Measurements from ENCODE around the gene ANGEL1. TPM values are rescaled to one million over a fixed set of nuclear protein-coding genes. Genes with fewer than 3 reads are reported as not detected.
A peak's percentile ranks its signal among the peaks of the same experiment; 100 is the strongest.

ANGEL1 gene, protein sequence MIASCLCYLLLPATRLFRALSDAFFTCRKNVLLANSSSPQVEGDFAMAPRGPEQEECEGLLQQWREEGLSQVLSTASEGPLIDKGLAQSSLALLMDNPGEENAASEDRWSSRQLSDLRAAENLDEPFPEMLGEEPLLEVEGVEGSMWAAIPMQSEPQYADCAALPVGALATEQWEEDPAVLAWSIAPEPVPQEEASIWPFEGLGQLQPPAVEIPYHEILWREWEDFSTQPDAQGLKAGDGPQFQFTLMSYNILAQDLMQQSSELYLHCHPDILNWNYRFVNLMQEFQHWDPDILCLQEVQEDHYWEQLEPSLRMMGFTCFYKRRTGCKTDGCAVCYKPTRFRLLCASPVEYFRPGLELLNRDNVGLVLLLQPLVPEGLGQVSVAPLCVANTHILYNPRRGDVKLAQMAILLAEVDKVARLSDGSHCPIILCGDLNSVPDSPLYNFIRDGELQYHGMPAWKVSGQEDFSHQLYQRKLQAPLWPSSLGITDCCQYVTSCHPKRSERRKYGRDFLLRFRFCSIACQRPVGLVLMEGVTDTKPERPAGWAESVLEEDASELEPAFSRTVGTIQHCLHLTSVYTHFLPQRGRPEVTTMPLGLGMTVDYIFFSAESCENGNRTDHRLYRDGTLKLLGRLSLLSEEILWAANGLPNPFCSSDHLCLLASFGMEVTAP
- total RNA-seq: 11.1 and 20.1 TPM in 2 replicates

DNA sequence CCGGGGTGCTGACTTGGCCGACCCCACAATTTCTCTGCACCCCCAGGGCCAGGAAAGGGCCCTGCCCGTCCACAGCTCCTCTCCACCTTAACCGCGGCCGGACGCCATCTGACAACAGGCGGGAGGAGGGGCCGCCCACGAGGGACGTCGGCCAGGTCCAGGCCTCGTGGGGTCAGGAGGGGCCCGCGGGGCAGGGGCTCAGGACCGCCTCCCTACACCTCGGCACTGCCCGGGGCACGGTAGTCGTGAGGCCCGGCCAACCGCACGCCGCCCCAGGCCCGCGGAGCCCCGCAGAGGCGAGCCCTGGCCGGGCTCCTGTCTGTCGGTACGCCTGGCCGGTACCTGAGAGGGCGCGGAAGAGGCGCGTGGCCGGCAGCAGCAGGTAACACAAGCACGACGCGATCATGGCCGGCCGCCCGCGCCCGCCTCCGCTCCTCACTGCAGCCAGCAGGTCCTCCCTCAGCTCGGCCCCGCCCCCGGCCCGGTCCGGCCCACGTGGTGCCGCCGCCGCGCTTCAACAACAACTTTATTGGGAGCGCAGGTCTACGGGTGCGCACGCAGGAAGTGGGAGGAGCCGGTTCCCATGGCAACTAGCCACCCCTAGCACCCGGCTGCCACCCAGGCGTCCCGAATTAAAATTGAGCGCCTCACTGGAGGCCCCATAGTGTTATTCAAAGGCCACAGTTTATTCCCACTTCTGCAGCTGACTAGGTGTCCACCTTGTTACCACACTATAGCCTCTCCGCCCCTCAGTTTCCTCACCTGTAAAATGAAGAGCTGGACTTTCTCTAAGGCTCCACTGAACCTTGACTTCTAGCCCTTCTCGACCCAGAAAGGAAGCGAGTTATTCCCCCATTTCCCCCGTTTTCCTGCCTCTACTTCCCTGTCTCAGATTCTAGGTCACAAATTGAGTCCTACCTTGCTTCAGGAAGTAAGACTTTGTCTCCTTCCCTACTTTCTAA lies at the start of gene ANGEL1:
Gene ANGEL1, minus strand, starts transcription at position 461 of the 962 bp plus-strand sequence. Its CDS starts 55 bp downstream, at position 406.
- no peak for DNase-seq (ENCODE audit: extremely low read depth, low read depth, low spot score)

DNA sequence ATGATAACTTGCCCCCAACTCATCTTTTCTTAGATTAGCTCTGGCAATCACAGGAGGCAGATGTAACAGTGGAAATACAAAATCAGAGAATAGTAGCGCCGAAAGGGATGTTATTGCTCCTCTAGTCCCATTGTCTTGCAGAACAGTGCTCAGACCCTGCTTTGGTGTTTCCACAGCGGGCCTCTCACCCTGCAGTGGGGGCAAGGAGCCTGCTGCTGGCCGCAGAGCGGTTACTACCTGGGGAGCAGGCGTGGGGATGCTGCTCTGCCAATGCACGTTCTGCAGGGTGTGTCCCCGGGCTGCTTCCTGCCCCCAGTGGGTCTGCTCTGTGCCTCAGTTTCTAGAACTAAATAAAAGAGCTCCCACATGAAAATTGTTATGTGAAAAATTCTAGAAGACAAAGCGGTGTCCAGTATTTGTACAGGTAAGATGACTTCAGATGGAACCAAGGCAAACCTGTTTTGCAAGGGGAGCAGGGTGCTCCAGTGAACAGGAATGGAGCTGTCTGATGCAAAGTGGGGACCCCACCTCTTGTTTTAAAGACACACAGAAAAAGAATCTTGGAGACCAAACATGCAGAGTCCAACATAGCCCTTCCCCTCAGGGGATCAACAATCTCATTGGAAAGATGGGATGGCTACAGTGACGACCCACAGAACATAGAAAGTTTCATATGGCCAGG lies 49.0 kb upstream of the ANGEL1 start:
- DNase-seq (ENCODE audit: extremely low read depth, low read depth, low spot score): no peak

DNA sequence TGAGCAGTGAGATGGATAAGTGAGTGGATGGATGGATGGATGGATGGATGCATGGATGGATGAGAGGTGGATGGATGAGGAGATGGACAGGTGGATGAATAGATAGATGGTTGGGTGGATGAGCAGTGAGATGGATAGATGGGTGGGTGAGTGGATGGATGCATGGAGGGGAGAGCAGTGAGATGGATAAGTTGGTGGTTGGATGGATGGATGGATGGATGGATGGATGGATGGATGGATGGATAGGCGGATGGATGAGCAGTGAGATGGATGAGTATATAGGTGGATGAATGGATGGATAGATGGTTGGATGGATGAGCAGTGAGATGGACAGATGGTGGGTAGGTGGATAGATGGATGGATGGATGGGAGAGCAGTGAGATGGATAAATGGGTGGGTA lies 44.1 kb upstream of the ANGEL1 start:
- DNase-seq (ENCODE audit: extremely low read depth, low read depth, low spot score): no peak

DNA sequence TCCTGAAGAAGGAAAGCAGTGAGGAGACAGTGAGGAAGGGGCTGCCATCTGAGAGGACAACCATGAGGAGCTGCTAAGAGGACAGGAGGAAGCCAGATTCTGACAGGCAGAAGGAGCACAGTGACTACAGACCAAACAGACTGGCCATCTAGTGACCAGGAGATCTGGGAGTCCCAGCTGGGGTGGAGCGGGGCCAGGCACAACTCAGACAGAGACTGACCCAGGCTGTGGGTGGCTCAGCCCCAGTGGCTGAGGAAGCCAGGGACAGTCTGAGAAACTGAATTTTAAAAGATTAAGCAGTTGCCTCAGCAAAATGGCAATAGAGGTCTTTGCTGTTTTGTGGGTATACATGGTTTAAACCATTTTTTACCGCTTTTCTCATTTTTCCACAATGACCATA lies 42.4 kb upstream of the ANGEL1 start:
- DNase-seq (ENCODE audit: extremely low read depth, low read depth, low spot score): no peak

DNA sequence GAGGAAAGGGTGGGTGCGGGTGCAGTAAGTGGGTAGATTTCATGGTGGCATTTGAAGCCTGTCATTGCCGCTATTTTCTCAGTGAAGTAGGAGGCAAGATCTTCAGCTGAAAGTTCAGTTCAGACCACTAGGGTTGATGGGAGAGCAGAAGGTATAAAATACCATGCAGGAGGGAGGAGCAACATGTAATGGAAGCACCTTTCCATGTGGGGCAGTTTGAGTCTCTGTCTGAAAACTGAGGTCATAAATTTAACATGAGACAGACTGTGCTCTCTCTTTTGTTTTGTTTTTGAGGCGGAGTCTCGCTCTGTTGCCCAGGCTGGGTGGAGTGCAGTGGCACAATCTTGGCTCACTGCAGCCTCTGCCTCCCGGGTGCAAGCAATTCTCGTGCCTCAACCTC lies 36.2 kb upstream of the ANGEL1 start:
- DNase-seq (ENCODE audit: extremely low read depth, low read depth, low spot score): no peak

DNA sequence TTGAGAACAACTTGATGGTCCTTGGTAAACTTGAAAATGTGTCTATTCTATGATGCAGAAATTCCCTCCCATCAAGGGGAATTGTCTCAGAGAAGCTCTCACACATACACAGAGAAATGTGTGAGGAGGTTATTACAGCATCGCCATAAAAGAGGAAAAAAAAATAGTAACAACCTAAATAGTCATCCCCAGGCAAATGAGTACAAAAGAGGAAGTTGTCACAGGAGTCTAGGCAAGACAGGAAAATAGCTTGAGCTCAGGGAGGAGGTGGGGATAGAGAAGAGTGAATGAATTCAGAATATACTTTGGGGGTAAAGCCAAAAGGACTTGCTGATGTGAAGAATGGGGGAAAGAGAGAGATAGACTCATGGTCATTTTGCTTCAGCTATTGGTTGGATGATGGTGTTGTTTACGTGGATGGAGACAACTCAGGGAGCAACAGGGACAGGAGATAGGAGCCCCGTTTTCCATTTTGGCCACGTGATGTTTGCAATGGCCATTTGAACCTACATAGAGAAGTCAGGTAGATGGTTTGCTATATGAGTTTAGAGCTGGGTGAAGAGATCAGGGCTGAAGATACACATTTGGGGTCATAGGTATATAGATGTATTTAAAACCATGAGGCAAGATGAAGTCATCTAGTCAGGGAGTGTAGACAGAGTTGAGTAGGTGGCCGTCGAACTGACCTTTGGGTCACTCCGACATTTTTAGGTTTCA lies 33.8 kb upstream of the ANGEL1 start:
- DNase-seq (ENCODE audit: extremely low read depth, low read depth, low spot score): no peak

DNA sequence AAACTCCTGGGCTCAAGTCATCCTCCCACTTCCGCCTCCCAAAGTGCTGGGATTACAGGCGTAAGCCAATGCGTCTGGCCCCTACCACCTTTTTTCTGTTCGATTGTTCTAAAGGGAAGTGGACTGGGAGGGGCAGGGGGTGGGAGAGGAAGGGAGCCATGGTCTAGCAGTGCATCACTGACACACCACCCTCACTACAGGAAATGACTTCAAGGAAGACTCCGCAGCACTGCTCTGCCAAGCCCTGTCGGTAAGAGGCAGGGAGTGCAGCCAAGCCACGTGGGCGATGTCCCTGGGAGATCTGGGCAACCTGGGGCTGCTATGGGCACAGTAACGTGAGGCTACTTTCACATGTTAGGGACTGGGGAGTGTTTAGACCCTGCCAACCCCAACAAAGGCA lies 31.5 kb upstream of the ANGEL1 start:
- DNase-seq (ENCODE audit: extremely low read depth, low read depth, low spot score): peak; percentile 73

DNA sequence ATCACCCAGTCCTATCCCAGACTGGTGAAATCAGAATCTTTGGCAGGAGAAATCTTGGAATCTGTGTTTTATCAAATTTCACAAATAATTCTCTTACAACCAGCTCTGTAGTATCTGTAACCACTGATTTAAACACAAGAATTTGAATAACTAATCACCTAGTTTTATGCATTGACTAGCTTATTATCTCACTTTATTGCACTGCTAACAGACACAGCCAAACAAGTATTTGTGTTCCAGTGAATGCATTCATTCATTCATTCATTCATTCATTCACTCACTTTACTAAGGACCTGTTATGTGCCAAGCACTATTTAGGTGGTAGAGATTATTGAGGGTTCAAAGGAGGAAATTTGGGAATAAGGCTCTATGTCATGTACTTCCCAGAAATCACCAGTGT lies 29.7 kb upstream of the ANGEL1 start:
- DNase-seq (ENCODE audit: extremely low read depth, low read depth, low spot score): no peak

DNA sequence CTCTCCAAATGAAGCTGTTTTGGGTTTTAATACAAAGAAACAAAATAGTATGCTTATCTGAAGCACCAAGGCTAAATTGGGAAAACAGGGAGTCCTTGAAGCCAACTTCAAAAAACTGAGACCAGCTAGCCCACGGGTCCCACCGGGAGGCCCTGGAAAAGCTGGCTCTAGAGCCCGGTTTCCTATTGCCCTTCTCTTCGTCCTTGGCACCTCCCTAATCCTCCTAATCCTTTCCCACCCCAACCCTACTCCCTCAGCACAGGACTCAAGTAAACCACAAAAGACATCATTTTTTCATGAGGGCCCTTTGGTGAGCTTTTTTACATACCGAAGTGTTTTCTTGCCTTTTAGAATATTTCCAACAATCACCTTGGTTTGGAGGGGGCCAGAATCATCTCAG lies 24.8 kb upstream of the ANGEL1 start:
- DNase-seq (ENCODE audit: extremely low read depth, low read depth, low spot score): no peak

DNA sequence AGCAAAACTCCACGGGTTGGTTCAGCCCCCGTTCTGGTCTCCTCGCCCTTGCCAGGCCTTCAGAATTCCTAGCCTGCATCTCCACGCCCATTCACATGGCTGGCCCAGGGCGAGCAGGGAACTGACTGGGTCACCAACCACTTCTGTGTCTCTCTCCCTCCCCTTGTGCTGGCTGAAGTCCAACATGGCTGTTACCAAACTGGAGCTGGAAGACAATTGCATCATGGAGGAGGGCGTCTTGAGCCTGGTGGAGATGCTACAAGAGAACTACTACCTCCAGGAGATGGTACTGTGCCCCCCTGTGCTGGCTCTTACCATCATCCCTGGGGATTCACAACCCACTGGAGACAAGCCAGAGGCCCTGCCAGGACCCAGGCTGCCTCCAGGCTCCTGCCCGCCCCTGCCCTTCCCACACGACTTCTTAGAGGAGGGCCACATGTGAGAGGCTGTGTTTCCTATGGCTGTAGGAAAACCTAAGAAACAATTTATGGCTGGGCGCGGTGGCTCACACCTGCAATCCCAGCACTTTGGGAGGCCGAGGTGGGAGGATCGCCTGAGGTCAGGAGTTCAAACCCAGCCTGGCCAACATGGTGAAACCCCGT lies 23.4 kb upstream of the ANGEL1 start:
- DNase-seq (ENCODE audit: extremely low read depth, low read depth, low spot score): no peak

DNA sequence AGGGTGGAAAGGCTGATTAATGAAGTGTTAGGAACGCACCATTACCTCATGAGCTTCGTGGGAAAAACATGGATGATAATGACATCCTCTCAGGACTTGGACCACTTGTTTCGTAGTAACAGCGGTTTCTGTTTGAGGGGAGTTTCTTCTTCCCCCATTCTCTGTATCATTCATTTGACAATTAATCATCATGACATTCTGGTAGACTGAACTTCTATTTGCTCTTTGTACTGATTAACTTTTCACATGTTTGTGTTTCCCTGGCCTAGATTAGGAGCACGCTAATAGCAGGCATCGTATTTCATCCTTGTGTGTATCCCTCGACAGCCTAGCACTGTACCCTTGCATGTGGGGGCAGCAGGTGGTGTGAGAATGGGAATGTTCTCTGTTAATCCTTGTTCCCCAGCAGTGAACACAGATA lies 21.6 kb upstream of the ANGEL1 start:
- no peak for DNase-seq (ENCODE audit: extremely low read depth, low read depth, low spot score)

DNA sequence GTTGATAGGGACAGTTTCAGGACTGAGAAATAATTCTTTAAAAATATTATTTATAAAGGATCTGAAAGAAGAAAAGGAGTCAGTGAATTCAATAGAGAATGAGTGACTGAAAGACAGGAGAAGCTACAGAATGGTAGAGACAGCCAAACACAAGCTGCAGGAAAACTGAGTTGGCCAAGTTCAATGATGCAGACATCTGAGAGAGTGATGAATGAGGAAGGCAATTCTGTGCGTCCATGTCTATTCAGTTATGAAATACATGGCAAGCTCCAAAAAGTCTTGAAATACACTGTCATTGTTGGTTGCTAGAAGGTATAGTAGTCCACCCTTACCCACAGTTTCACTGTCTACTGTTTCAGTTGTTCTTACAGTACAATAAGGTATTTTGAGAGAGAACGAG lies 20.3 kb upstream of the ANGEL1 start:
- DNase-seq (ENCODE audit: extremely low read depth, low read depth, low spot score): no peak

DNA sequence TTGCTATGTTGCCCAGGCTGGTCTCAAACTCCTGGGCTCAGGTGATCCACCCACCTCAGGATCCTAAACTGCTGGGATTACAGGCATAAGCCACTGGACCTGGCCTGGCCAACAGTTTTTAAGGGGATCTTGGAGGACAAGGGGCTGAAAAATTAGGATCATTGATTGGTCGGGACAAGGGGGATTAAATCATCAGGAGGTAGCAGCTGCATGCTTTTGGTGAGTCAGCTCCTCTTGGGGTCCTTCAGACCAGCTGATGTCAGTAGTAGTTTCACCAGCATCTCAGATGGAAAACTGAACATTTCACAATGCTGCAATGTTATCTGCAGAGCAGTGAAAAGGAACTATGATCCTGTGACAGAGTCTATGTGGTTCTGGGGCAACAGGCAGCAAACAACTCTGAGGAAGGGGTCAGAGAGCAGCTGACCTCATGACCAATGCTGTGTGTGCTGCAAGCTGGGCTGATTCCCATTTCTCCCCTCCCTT lies 19.9 kb upstream of the ANGEL1 start:
- DNase-seq (ENCODE audit: extremely low read depth, low read depth, low spot score): no peak

DNA sequence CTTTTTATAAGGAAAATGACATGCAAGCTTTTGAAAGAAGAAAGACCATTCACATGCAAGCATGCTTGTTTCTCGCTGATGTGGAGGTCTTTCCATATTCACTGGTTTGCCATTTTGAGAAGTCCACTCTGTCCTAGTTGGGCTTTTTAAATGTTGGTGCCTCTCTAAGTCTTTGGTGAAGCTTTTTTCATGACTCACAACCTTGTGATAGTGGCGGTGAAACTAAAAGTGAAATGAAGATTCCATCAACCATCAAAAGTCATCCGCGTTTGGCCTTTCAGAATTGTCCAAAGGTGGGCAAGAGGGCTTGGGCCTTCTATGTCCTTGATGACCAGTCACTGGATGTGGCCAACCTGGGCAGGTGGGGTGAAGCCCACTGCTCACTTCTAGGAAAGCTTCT lies 17.9 kb upstream of the ANGEL1 start:
- DNase-seq (ENCODE audit: extremely low read depth, low read depth, low spot score): no peak

DNA sequence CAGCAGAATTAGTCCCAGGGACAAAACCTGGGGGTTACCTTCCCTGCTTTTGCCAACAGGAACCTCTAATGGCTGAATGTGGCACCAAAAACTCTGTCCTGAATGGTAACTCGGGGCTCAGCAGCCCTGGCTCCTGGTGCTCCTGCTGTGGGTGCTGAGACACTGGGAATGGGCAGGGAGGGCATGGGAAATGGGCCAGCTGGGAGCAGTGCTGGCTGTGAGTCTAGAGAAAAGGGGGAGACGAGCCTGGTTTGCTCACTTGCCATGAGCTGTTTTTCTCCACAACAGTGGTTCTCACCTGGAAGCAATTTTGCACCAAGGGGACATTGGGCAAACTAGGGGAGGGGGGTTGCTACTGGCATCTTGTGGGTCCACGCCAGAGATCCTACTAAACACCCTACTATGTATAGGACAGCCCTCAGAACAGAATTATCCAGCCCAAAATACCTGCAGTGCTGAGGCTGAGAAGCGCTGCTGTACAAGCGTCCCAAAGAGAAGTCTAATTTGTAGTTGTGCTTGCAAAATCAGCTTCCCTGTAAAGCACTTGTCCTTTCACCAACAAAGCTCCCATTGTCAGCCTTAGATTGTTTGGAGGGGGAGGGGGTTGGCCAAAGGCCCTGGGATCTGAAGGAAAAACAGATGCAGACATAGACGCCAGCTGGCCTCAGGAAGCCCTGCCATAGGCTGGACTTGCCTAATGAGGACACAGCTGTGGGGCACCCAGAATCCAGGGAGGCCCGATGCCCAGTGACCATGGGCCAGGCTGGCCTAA lies 17.2 kb upstream of the ANGEL1 start:
- DNase-seq (ENCODE audit: extremely low read depth, low read depth, low spot score): no peak

DNA sequence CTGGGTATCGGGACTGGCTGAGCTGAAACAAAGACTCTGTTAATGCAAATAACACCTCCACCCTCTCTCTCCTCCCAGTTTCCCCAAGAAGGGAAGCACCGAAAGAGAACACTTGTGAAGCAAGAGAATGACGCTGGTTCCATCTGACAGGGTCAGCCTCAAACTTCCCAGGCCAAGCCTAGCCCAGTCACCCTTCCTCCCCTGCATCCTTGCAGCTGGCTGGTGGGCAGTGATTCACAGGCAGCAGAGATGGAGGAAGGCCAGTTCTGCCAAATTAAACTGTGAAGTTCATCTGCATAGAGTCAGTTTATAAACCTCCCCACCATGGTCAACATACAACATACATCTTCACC lies 16.3 kb upstream of the ANGEL1 start:
- no peak for DNase-seq (ENCODE audit: extremely low read depth, low read depth, low spot score)

DNA sequence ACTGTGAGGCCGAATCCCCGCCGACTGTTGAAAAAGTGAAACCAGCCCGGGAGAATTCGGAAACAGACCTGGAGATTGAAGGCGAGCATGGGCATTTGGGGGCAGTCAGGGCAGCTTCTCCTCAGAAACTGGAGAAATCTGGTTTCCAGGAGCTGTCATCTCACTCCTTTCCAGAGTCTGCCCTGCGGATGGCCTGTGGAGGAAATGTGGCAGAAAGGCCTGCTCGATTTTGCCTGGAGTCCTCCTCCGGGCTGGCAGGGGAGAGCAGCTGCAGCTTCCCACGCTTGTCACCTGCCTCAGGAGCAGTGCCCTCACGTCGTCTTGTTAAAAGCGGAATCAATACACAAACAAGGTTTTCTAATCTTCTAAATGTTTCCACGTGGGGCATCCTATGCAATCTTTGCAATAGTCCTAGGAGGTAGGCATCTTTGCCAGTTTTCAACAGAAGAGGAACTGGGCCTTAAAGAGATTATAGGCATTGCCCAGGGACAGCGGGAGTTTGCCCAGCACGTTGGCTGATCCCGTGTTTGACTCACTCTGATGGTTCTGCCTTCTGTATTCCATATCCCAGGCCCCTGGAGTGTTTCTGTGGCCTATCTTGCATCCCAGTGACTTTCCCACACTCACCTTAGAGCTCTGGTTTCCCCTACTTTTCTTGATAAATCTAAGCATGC lies 15.8 kb upstream of the ANGEL1 start:
- no peak for DNase-seq (ENCODE audit: extremely low read depth, low read depth, low spot score)

DNA sequence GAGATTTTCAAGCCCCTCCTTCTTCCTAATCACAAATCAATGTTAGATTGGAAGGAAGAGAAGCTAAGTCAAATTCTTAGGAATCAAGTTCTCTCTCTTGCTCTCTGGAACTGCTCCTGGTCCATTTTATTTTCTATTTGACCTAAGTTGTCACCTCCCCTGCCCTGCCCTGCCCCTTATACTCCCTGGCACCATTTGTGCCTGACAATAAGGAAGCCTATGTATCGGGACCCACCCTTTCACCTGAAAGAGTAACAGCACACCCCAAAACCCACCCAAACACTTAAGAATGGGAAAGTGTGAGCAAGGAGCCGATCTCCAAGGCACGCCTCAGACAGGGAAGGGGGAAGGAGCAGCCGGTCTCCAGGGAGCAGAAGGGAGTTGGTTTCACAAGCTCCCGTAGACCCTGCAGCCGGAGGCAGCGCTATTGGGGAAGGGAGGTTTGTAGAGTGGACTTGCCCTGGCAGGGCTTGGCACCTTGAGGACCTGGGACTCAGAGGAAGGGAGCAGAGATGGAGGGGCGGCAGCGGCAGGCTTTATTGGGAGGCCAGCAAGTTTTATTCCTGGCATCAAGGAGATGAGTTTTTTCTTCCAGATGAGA lies 15.1 kb upstream of the ANGEL1 start:
- DNase-seq (ENCODE audit: extremely low read depth, low read depth, low spot score): no peak
